ENCODE data around the gene PRAC1.

Gene PRAC1

DNA sequence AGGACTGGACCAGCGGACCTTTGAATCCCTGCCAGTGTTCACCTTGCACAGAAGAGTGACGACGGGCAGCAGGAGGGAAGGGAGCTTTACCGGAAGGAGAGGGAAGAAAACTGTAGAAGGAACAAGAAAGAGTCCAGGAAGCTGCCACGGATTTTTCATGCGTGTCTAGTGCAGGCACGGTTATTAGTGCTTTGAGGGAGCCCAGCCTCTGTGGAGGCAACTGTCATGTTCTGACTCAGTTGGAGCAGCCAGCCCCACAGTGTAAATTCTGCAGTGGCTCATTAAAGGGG, 12.7 kb upstream of the PRAC1 start:
- DNase-seq: no peak
- no peak overlapping the region for H3K27ac ChIP-seq (ENCODE audit: low read depth, low read length)
- no peak overlapping the region for H3K14ac ChIP-seq (ENCODE audit: low read length)
- no peaks in the 10 kb centered on the region for H3K79me2 ChIP-seq (ENCODE audit: control insufficient read depth, insufficient read depth, low read length, poor library complexity)
- H2BK120ac ChIP-seq (ENCODE audit: insufficient read depth, low read length, poor library complexity): no peak overlapping the region
- no peak overlapping the region for H3K4me3 ChIP-seq (ENCODE audit: low read depth, low read length)
- H2BK5ac ChIP-seq (ENCODE audit: low read depth, low read length, poor library complexity): no peak overlapping the region
- H4K12ac ChIP-seq (ENCODE audit: low read depth, low read length): no peak overlapping the region
- H3K4me2 ChIP-seq (ENCODE audit: low read length): no peak overlapping the region
- no peak overlapping the region for H3K23ac ChIP-seq (ENCODE audit: low read length)
- peaks cover 9% of the 10 kb centered on the region for H3K9me3 ChIP-seq (ENCODE audit: insufficient read depth, low read depth, low read length)
- no peaks in the 10 kb centered on the region for H3K36me3 ChIP-seq (ENCODE audit: control insufficient read depth in 1 of 2, insufficient read depth in 2 of 2, low read length in 2 of 2)
- H2AFZ ChIP-seq (ENCODE audit: insufficient read depth, low read length, poor library complexity): no peak overlapping the region
- no peak overlapping the region for H4K91ac ChIP-seq (ENCODE audit: low read depth, low read length)
- WGBS (ENCODE audit: extremely low coverage, insufficient coverage, insufficient read length): no CpG with 5 or more reads among the region's 7 CpGs
- H3K4ac ChIP-seq (ENCODE audit: low read depth, low read length): no peak overlapping the region
- no peak overlapping the region for H2AK5ac ChIP-seq (ENCODE audit: low read length)
- peaks cover 75% of the 10 kb centered on the region for H3K27me3 ChIP-seq (ENCODE audit: insufficient read depth, low read length)
- no peak overlapping the region for H3K18ac ChIP-seq (ENCODE audit: low read length)
- no peak overlapping the region for H3K9ac ChIP-seq (ENCODE audit: low read length)
- H4K8ac ChIP-seq (ENCODE audit: low read depth, low read length): no peak overlapping the region
- no peaks in the 10 kb centered on the region for H3K4me1 ChIP-seq (ENCODE audit: control insufficient read depth in 1 of 2, insufficient read depth in 2 of 2, low read length in 2 of 2)
- H2BK12ac ChIP-seq (ENCODE audit: low read length): no peak overlapping the region
- no peaks in the 10 kb centered on the region for H3K79me1 ChIP-seq (ENCODE audit: low read length)

DNA sequence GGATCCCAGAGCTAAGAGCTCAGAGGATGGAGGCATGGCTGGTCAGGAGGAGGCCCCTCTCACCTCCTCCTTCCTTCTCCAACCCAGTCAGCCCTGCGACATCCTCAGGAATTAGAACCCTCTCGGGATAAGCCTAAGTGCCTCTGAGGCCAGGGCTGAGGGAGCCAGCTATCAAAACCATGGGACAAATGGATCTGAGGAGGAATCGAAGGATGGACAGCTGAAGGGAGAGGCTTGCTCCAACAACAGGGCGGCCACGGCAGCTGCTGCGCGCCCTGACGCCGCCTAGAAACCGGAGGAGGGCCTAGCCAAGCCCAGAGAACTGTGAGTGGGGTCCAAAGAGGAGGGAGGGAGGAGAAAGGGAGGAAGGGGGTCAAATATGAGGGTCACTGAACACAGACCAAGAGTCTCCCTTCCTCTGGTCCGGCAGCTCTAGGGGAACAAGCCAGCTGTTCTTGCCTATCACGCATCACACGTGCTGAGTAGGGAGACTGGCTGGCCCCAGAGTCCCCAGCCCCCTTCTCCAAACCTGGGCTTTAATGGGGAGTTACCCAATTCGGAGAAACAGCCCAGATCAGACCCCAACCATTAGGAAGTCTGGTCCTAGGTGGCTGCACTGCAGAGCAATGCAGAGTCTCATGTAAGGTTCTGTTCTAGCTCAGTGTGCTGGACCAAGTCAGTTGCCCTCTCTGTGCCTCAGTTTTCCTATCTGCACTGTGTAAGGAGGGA, 12.2 kb upstream of the PRAC1 start:
- Histone ChIP-seq H3K4me1 (ENCODE audit: control insufficient read depth in 1 of 2, insufficient read depth in 2 of 2, low read length in 2 of 2) (no peaks in the 10 kb centered on the region), H3K4me2 (ENCODE audit: low read length) (no peak overlapping the region), H3K27ac (ENCODE audit: low read depth, low read length) (no peak overlapping the region), H3K79me2 (ENCODE audit: control insufficient read depth, insufficient read depth, low read length, poor library complexity) (no peaks in the 10 kb centered on the region), H4K8ac (ENCODE audit: low read depth, low read length) (no peak overlapping the region), H3K18ac (ENCODE audit: low read length) (no peak overlapping the region), H2BK12ac (ENCODE audit: low read length) (no peak overlapping the region), H3K36me3 (ENCODE audit: control insufficient read depth in 1 of 2, insufficient read depth in 2 of 2, low read length in 2 of 2) (no peaks in the 10 kb centered on the region), H4K91ac (ENCODE audit: low read depth, low read length) (no peak overlapping the region), H4K12ac (ENCODE audit: low read depth, low read length) (no peak overlapping the region), H3K23ac (ENCODE audit: low read length) (no peak overlapping the region), H3K27me3 (ENCODE audit: insufficient read depth, low read length) (peaks cover 77% of the 10 kb centered on the region), H2AK5ac (ENCODE audit: low read length) (no peak overlapping the region), H3K9me3 (ENCODE audit: insufficient read depth, low read depth, low read length) (peaks cover 7% of the 10 kb centered on the region), H2AFZ (ENCODE audit: insufficient read depth, low read length, poor library complexity) (no peak overlapping the region), H3K79me1 (ENCODE audit: low read length) (no peaks in the 10 kb centered on the region), H2BK5ac (ENCODE audit: low read depth, low read length, poor library complexity) (no peak overlapping the region), H3K4me3 (ENCODE audit: low read depth, low read length) (no peak overlapping the region), H2BK120ac (ENCODE audit: insufficient read depth, low read length, poor library complexity) (no peak overlapping the region), H3K9ac (ENCODE audit: low read length) (no peak overlapping the region), H3K4ac (ENCODE audit: low read depth, low read length) (no peak overlapping the region), H3K14ac (ENCODE audit: low read length) (no peak overlapping the region)
- WGBS (ENCODE audit: extremely low coverage, insufficient coverage, insufficient read length): no CpG with 5 or more reads among the region's 14 CpGs
- no peak for DNase-seq

DNA sequence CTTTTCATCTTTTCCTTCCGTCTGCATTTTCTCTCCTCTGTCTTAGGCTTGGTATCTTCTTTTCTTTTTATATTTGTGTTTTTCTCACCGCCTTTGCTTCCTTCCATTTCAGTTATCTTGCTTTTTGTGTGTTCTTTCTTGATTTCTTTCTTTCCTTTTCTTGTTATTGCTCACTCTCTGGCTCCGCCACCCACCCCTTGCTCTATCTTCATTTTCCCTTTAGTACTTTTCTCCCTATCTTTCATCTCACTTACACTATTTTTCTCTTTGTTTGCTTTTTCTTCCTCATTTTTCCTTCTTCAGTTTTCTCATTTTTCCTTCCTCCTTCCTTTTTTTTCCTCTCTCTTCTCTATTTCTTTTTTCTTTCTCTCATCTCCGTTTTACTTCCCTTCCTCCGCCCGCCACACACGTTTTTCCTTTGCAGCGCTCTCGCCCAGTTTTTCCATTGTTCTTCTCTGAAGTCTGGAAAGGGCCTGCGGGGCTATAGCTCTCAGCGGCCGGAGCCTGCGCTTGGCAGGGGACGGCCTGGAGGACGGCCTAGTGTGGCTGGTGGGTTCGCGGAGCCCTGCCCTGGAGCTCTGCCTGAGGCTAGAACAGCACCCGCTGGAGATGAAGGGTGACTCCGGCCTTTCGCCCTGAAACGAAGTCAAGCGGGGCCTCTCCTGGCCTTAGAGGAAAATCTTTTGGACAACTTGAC, 11.5 kb upstream of the PRAC1 start:
- 70% methylated on average over 1 of the region's 22 CpGs for WGBS (ENCODE audit: extremely low coverage, insufficient coverage, insufficient read length)
- no peak overlapping the region for H3K4me2 ChIP-seq (ENCODE audit: low read length)
- H3K36me3 ChIP-seq (ENCODE audit: control insufficient read depth in 1 of 2, insufficient read depth in 2 of 2, low read length in 2 of 2): no peaks in the 10 kb centered on the region
- H3K14ac ChIP-seq (ENCODE audit: low read length): no peak overlapping the region
- H3K9ac ChIP-seq (ENCODE audit: low read length): no peak overlapping the region
- H3K4me1 ChIP-seq (ENCODE audit: control insufficient read depth in 1 of 2, insufficient read depth in 2 of 2, low read length in 2 of 2): peaks cover 0 to 1% of the 10 kb centered on the region in 2 experiments
- H3K27ac ChIP-seq (ENCODE audit: low read depth, low read length): no peak overlapping the region
- H3K79me1 ChIP-seq (ENCODE audit: low read length): no peaks in the 10 kb centered on the region
- no peak overlapping the region for H4K91ac ChIP-seq (ENCODE audit: low read depth, low read length)
- H3K18ac ChIP-seq (ENCODE audit: low read length): no peak overlapping the region
- H3K9me3 ChIP-seq (ENCODE audit: insufficient read depth, low read depth, low read length): peaks cover 2% of the 10 kb centered on the region
- no peak overlapping the region for H3K4me3 ChIP-seq (ENCODE audit: low read depth, low read length)
- no peak overlapping the region for H3K4ac ChIP-seq (ENCODE audit: low read depth, low read length)
- H3K23ac ChIP-seq (ENCODE audit: low read length): no peak overlapping the region
- peaks cover 77% of the 10 kb centered on the region for H3K27me3 ChIP-seq (ENCODE audit: insufficient read depth, low read length)
- no peak overlapping the region for H2BK12ac ChIP-seq (ENCODE audit: low read length)
- no peak for DNase-seq
- no peak overlapping the region for H2AFZ ChIP-seq (ENCODE audit: insufficient read depth, low read length, poor library complexity)
- H3K79me2 ChIP-seq (ENCODE audit: control insufficient read depth, insufficient read depth, low read length, poor library complexity): no peaks in the 10 kb centered on the region
- no peak overlapping the region for H4K8ac ChIP-seq (ENCODE audit: low read depth, low read length)
- H2BK5ac ChIP-seq (ENCODE audit: low read depth, low read length, poor library complexity): no peak overlapping the region
- no peak overlapping the region for H2BK120ac ChIP-seq (ENCODE audit: insufficient read depth, low read length, poor library complexity)
- H4K12ac ChIP-seq (ENCODE audit: low read depth, low read length): no peak overlapping the region
- no peak overlapping the region for H2AK5ac ChIP-seq (ENCODE audit: low read length)

DNA sequence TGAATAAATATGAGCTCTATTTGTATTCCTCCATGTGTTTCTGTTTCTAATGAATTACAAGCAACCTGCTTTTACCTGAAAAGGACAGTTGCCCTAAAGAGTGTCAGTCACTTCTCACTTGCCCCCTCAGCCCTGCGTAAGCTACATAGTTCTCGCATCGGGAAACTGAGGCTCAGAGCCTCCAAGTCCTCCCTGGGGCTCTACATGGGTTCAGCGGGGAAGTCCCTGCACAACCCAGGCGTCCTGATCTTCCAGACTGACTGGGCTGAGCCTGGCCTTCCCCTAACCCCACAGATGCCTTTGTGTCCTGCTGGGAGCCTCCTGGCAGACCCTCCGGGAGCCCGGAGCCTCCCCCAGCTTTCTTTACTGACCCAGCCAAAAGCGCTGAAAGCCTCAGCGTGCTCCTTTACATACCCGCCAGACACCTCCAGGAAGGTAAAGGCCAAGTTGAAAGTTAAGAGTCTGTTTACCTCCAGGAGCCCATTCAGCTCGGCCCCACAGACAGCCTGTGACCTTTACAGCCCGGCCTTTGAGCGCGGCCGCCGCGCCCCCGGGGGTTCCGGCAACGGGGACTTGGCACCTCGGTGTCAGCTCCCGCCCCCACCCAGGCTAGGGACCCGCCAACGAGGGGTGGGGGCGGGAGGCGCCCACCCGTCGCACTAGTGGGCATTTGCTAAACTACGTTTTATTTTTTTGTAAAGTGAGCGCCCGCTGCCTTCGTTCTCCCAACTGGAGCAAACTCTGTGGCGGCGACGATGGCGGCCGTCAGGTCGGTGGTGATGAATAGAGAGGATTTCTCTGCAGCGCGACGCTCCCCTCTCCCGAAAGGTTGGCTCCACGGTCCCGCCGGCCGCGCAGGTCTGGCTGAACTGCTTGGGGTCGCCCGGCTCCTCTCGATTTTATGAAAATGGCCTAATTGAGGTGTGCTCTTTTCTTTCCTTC, 10.6 kb upstream of the PRAC1 start:
- WGBS (ENCODE audit: extremely low coverage, insufficient coverage, insufficient read length): no CpG with 5 or more reads among the region's 50 CpGs
- H3K27ac ChIP-seq (ENCODE audit: low read depth, low read length): no peak overlapping the region
- no peak overlapping the region for H2AFZ ChIP-seq (ENCODE audit: insufficient read depth, low read length, poor library complexity)
- no peak overlapping the region for H3K4me2 ChIP-seq (ENCODE audit: low read length)
- H3K79me2 ChIP-seq (ENCODE audit: control insufficient read depth, insufficient read depth, low read length, poor library complexity): no peaks in the 10 kb centered on the region
- H2BK120ac ChIP-seq (ENCODE audit: insufficient read depth, low read length, poor library complexity): no peak overlapping the region
- DNase-seq: no peak
- no peak overlapping the region for H3K9ac ChIP-seq (ENCODE audit: low read length)
- H3K4ac ChIP-seq (ENCODE audit: low read depth, low read length): no peak overlapping the region
- H4K8ac ChIP-seq (ENCODE audit: low read depth, low read length): no peak overlapping the region
- H3K18ac ChIP-seq (ENCODE audit: low read length): no peak overlapping the region
- H3K36me3 ChIP-seq (ENCODE audit: control insufficient read depth in 1 of 2, insufficient read depth in 2 of 2, low read length in 2 of 2): no peaks in the 10 kb centered on the region
- peaks cover 3 to 6% of the 10 kb centered on the region in 2 experiments for H3K4me1 ChIP-seq (ENCODE audit: control insufficient read depth in 1 of 2, insufficient read depth in 2 of 2, low read length in 2 of 2)
- H3K79me1 ChIP-seq (ENCODE audit: low read length): no peaks in the 10 kb centered on the region
- peaks cover 77% of the 10 kb centered on the region for H3K27me3 ChIP-seq (ENCODE audit: insufficient read depth, low read length)
- H4K12ac ChIP-seq (ENCODE audit: low read depth, low read length): no peak overlapping the region
- no peak overlapping the region for H4K91ac ChIP-seq (ENCODE audit: low read depth, low read length)
- no peak overlapping the region for H3K4me3 ChIP-seq (ENCODE audit: low read depth, low read length)
- H3K23ac ChIP-seq (ENCODE audit: low read length): no peak overlapping the region
- no peak overlapping the region for H2BK5ac ChIP-seq (ENCODE audit: low read depth, low read length, poor library complexity)
- peaks cover 4% of the 10 kb centered on the region for H3K9me3 ChIP-seq (ENCODE audit: insufficient read depth, low read depth, low read length)
- no peak overlapping the region for H3K14ac ChIP-seq (ENCODE audit: low read length)
- no peak overlapping the region for H2AK5ac ChIP-seq (ENCODE audit: low read length)
- H2BK12ac ChIP-seq (ENCODE audit: low read length): no peak overlapping the region

All from trophoblast cell (in vitro differentiated cells and primary cell).